ENCODE results near the gene DDIT3.
"Not testable (repeated sequence)": the region's sequence is repeated elsewhere in the genome, so short reads cannot be mapped to it uniquely, and the experiment has no call there.

The DDIT3 gene

DNA sequence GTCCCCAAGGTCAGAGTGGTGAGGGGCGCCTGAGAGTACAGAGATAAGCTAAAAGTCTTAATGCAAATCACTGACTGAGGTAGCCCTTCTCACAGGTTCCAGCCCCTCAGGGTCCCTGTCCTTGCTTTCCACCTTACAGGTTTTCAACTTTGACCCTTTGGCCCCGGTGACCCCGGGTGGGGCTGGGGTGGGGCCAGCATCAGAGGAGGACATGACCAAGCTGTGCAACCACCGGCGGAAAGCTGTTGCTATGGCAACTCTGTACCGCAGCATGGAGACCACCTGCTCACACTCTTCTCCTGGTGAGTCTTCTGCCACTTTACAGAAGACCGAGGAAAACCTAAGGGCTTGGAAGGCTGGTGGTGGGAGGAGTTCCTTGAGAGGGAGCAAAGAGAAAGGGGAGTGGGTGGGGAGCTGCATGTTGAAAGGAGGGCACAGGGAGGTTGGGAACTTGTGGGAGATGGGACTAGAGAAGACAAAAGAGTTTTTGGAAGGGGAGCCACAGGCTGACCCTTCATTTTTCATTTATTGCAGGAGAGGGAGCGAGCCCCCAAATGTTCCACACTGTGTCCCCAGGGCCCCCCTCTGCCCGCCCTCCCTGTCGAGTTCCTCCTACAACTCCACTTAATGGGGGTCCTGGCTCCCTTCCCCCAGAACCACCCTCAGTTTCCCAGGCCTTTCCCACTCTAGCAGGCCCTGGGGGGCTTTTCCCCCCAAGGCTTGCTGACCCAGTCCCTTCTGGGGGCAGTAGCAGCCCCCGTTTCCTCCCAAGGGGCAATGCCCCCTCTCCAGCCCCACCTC lies 4.7 kb upstream of the DDIT3 start:
- DNase-seq: peak; percentile 62

DNA sequence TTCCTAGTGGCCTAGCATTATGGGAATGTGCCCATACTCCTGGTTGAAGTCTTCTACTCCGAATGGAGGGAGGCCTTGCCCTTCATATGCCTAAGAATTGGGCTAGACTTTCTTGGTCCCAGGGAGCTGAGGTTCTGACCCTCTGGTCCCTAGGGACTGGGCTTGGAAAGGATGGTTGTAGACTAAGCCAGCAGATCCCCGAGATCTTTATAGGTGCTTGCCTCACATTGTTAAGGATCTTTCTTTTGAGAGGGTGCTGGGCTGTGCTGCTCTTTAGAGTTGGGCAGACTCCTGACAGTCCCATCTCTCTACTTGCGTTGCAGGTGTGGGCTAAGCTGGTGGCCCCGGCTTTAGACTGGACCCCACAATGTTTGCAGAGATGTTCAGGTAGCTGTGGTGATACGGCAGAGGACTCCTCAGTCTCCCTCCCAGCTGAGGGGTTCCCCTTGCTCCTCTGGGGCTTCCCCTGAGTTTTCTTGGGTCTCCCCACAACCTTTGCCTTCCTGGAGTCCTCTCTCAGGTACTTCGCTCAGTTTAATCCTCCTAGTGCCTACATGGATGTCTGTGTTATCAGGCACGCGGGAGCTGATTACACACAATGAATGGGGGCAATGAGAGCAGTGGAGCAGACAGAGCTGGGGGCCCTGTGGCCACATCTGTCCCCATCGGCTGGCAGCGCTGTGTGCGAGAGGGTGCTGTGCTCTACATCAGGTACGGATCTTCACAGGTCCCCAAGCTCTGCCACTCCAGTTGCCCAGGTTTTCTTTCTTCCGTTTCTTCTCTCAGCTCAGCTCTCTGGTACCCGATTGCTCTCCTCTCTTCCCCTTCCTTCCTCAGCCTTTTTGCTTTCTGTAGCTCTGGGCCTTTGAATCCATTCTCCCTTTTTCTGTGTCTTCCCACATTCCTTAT lies 3.6 kb upstream of the DDIT3 start:
- no peak for DNase-seq

DNA sequence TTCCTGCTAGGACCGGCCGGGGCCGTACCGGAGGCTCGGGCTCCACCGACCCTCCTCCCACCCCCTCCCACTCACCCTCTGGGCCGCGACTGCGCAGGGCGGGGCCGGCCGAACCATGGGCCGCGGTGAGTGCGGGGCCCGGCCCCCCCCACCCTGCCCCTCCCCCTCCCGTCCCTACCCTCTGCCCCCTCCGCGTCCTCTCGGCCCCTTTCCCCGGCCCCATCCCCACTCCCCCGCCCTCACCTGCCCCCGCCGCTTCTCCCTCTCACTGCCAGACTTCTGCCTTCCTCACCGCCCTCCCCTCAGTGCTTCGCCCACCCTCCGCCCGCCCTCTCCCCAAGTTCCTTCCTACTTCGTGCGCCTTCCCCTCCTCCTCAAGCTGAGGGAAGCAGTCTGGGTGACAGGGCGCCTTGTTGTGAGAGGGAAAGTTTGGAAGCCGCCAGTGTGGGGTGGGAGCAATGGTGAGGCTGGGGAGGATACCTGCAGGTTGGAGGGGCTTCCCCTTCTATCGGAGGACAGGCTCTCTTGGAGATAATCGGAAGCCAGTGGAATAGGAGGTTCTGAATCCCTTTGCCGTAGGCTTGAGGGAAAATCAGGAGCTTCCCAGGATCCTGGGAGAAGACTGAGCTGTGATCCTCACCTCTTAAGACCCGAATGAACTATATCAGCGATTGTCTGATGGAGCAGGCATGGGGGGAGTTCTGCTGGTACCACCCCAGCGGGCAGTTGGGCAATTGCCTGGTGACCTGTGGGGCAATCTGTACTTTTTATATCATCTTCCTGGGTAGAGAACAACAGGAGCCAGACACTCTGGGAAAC lies 2.8 kb upstream of the DDIT3 start:
- peak; percentile 87 for DNase-seq

DNA sequence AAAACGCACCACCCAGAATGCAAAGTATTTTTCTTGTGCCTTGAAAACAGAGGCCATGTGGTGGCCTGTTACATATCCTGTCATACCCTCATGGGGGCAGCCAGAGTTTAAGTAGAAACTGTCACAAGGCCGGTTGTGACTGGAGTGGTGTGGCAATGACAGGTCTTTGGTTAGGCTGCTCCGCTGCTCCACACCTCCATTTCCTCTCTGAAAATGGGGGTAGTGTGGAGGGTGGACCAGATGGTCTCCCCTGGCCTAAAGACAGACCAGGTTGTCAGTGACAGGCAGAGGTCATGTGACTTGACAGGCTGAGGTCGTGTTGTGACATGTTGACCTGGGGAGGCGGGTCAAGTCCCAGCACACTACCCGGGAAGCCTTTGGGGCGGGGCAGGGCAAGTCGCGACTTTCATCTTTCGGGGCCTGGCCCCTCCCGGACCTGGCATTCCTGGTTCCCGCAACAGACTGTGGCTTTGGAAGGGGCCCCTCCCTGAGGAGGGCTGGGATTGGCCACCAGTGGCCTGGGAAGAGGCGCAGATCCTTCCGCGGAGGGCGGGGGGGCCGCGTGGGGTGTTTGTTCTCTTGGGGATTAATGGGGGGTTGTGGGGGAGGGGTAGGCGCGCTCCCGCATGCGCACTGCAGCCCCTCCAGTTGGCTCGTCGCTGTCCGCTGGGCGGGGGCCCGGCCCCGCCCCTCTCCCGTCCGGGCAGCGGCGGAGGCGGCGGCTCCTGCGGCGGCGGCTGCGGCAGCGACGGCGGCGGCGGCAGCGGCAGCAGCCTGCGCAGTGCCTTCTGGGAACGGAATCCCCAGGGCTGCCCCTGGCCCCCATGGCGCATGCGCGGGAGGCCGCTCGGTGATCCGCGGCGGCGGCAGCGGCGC lies 1.9 kb upstream of the DDIT3 start, which contains the start of gene MBD6:
MBD6 (plus strand) TSS at position 814 of the 876 bp plus-strand sequence. CDS start 1,480 bp downstream, outside the sequence.
- peak; percentile 96 for DNase-seq

DNA sequence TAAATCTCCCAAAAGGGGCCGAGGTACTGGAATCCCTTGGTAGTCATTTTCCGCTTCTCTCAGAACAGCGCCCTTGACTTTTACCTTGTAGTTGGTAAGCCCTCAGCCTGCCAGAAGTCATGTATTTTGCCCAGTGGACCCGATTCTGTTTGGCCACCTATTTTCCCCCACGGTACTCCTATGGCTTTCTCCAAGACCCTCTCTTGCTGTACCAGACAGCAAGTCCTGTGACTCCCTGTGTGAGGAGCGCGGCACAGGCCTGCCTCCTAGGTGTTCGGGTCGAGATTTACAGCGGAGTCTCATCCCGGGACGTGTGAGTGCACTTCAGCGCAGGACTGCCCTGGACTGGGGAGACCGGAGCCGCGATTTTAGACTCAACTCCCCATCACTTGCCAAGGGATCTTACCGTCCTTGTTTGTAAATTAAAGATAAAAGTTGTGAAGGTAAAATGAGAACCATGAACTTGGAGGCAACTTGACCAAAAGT lies 1.3 kb upstream of the DDIT3 start:
- DNase-seq: peak; percentile 77

DNA sequence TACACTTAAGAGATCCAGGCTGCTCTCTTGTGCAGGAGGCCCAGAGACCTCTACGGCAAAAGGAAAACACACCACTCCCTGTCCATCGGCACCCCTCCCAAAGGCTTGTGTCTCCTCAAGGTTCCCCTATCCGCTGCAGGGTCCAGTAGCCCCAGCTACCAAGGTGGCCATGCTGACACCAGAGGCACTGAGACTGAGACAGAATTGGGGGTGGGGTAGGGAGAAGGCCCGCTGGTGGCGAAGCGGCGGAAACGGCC lies 590 bp downstream of the DDIT3 start:
- DNase-seq: no peak

DNA sequence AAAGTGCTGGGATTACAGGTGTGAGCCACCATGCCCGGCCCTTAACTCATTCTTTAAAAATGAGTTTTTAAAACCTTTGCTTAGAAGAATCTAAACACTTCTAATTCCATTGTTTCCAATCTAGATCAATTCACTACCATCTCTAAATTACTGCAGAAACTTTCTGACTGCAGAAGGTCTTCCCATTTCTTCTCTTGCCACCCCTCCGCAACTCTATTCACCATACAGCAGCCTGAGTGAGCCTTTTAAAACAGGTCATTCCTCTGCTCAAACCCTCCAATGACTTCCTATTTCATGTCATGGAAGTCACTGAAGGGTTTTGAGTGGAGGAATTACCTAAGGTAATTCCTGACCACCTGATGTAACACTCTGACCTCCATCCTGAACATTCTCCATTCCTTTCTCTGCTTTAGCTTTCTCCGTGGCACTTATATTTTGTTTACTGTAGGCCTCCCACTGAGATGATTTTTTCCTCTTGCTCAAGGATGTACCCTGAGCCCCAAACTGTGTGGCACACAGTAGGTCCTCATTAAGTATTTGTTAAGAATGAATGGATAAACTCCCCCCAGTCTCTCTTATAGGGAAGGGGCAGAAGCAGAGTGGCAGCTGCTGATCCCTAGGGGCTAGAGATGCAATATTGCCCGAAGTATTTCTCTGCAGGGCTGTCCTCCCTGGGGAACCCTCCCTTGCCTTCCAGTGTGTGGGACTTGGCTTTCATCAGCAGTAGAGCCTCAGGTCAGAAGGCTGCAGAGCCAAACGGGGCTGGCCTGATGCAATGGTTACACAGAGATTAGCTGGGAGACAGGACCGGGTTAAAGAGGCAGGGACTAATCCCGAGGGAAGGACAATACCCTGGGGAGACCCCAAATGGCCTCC lies 1.2 kb downstream of the DDIT3 start:
- peak; percentile 62 for DNase-seq

DNA sequence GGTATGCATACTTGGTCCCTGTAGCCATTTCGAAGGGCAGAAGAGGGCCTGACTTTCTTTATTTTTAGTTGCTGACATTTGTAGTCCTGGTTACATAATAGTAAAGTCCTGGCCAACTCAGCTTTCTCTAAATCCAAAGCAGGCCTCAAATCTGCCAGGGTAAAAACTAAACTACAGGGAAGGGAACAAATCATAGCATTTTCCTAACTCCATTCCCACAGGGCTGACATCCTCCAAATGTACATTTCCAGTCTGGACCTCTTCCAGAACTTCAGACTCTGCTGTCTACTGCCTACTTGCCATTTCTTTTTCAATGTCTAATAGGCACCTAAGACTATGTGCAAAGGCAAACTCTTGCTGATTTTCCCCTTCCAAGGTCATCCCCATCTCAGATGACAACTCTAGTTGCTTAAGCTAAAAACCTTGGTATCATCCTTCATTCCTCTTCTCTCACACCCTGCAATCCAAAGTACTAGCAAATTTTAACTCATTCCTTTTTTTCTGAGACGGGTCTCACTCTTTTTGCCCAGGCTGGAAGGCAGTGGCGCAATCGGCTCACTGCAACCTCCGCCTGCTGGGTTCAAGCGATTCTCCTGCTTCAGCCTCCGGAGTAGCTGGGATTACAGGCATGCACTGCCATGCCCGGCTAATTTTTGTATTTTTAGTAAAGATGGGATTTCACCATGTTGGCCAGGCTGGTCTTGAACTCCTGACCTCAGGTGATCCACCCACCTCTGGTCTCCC lies 2.0 kb downstream of the DDIT3 start:
- no peak for DNase-seq

DNA sequence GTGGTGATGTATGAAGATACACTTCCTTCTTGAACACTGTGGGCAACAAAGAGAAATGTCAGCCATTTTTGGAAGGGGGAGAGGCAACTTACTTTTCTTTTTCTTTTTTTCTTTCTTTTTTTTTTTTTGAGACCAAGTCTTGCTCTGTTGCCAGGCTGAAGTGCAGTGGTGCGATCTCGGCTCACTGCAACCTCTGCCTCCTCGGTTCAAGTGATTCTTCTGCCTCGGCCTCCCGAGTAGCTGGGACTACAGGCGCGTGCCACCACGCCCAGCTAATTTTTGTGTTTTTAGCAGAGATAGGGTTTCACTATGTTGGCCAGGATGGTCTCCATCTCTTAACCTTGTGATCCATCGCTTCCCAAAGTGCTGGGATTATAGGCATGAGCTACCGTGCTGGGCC lies 2.6 kb downstream of the DDIT3 start:
- DNase-seq: not testable (repeated sequence)

DNA sequence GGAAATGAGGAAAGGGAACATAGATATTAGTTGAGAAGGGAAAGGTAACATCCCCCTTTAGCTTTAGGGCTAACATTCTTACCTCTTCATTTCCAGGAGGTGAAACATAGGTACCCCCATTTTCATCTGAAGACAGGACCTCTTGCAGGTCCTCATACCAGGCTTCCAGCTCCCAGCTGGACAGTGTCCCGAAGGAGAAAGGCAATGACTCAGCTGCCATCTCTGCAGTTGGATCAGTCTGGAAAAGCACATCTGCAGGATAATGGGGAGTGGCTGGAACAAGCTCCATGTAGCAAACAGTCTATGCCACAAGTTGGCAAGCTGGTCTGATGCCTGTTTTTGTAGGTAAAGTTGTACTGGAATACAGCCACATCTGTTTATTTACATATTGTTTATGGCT lies 3.1 kb downstream of the DDIT3 start:
- DNase-seq: no peak

DNA sequence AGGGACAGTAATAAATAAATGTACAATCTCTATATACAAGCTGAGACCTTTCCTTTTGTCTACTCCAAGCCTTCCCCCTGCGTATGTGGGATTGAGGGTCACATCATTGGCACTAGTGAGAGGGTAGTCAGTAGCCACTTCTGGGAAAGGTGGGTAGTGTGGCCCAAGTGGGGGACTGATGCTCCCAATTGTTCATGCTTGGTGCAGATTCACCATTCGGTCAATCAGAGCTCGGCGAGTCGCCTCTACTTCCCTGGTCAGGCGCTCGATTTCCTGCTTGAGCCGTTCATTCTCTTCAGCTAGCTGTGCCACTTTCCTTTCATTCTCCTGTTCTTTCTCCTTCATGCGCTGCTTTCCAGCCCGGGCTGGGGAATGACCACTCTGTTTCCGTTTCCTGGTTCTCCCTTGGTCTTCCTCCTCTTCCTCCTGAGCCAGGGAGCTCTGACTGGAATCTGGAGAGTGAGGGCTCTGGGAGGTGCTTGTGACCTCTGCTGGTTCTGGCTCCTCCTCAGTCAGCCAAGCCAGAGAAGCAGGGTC lies 3.6 kb downstream of the DDIT3 start:
- no peak for DNase-seq

DNA sequence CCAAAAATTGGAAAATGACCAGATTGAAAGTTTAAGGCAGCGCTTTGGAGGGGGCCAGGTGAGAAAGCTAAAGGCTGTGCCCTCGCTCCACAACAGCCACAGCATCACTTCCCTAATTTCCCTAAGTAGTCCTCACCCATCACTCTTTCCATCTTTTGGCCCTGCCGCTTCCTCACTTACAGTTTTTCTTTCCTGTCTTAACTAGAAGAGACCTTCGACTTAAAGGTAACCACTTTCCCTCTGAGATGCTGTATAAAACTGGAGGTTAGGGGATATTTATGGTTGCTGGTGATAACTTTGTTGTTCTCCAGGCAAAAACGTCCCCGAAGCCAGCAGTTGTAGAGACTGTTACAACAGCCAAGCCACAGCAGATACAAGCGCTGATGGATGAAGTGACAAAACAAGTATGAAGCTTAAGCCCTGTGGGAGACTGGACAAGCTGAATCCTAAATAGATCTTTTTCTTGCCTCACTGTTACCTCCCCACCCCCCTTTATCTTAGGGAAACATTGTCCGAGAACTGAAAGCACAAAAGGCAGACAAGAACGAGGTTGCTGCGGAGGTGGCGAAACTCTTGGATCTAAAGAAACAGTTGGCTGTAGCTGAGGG lies 4.3 kb downstream of the DDIT3 start:
- no peak for DNase-seq

DNA sequence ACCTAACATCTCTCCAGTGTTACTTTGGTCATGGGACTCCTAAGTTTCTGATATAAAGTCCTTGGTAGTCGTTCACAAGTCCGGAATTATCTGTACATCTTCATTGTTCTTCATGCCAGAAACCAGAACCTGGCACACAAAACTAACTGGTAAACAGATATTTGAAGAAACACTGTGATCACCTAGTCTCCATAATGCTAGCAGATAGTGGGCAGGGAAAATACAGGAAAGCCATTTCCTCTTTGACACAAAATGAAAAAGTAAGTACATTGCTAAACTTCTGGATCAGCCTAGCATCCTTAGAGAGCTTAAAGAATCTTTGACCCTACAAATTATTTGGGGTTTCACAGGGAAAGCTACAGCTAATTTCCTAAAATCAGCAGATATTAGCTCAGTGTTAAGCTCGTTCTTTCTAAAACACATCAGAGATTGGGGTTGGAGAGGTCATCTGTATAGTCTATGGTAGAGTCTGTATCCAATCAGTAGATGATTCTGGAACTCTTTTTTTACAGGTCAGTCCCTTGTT lies 4.8 kb downstream of the DDIT3 start:
- no peak for DNase-seq

DNA sequence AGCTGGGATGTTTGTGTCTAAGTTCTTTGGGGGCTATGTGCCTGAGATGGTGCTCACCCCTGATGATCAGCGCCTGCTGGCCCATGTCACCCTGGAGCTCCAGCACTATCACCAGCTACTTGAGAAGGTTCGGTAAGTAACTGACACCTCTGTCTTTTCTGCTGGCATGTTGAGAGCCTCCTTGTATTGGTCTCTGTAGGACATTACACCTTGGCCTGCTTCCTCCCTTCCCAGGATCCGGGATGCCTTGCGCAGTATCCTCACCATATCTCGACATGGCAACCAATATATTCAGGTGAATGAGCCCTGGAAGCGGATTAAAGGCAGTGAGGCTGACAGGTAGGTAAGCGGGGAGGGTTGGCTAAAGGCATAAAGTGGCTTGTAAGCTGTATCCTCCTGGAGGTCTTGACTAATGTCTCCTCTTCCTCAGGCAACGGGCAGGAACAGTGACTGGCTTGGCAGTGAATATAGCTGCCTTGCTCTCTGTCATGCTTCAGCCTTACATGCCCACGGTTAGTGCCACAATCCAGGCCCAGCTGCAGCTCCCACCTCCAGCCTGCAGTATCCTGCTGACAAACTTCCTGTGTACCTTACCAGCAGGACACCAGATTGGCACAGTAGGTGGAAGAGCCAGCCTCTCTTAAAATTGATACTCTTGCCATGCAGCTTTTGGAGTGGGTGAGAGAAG lies 5.5 kb downstream of the DDIT3 start:
- no peak for DNase-seq

DNA sequence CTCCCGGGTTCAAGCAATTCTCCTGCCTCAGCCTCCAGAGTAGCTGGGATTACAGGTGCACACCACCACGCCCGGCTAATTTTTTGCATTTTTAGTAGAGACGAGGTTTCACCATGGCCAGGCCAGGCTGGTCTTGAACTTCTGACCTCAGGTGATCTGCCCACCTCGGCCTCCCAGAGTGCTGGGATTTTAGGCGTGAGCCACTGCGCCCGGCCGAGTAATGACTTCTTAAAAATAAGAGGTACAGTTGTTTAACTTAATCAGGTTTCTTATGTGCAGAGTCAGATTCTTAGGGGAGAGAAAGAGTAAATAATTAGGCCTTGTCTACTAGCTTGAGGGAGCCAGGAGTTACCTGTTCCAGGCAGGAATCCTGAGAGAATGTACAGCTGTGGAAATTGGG lies 6.1 kb downstream of the DDIT3 start:
- DNase-seq: not testable (repeated sequence)

DNA sequence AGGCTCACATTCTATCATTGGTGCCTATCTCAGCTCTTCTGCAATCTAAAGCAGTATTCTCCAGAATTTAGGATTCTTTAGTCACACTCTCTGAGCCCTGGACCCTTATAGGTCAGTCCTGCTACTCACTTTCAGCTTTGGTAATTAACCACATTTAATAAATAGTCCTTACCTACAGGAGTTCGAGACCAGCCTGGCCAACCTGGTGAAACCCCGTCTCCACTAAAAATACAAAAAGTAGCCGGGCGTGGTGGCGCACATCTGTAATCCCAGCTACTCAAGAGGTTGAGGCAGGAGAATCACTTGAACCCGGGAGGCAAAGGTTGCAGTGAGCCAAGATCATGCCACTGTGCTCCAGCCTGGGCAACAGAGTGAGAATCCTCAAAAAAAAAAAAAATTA lies 6.6 kb downstream of the DDIT3 start:
- not testable (repeated sequence) for DNase-seq

DNA sequence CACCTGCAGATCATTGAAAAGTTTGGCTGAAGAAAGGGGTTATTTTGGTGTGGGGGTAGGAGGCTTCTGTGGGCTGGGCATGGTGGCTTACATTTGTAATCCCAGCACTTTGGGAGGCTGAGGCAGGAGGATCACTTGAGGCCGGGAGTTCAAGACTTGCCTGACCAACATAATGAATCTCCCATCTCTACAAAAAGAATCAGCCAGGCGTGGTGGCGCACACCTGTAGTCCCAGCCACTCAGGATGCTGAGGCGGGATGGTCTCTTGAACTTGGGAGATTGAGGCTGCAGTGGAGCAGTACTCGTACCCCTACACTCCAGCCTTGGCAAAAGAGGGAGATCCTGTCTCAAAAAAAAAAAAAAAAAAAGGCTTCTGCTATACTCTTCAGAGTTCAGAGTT lies 7.0 kb downstream of the DDIT3 start:
- no peak for DNase-seq

DNA sequence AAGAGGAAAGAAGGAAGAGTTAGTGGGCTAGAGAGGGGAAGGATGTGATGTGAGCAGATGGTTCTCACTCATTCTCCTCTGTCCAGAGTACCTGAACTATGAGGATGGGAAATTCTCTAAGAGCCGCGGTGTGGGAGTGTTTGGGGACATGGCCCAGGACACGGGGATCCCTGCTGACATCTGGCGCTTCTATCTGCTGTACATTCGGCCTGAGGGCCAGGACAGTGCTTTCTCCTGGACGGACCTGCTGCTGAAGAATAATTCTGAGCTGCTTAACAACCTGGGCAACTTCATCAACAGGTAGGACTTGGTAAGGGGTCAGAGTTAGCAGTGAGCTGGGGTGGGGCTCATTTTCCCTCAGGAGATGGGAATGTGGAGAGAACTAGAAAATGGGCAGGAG lies 7.6 kb downstream of the DDIT3 start:
- no peak for DNase-seq

Measured in eye (tissue), 1 donor.